ENCODE results near the gene PNPLA4. TPM values are rescaled to one million over a fixed set of nuclear protein-coding genes. Genes with fewer than 3 reads are reported as not detected.

PNPLA4 gene
- total RNA-seq, 1 donor from 2014 or later = 40.0 TPM

GRCh38 chrX:7872042-7872441 lies 55.2 kb downstream of the PNPLA4 start:
- TF ChIP-seq EZH2phosphoT487 (IDR thresholded peaks at IDR 0.05) = no peak
- TF ChIP-seq EZH2 (IDR thresholded peaks at IDR 0.05) = no peak
- TF ChIP-seq CTCF (IDR thresholded peaks at IDR 0.05) = no peak
- H3K36me3 Mint-ChIP-seq = no peaks in the 10 kb centered on the region
- peaks cover 8% of the 10 kb centered on the region for H3K4me1 Mint-ChIP-seq
- H3K4me3 Mint-ChIP-seq = no peak overlapping the region
- Histone ChIP-seq H3K36me3 (no peaks in the 10 kb centered on the region), H3K27me3 (no peaks in the 10 kb centered on the region), H3K79me2 (ENCODE audit: low read depth) (no peaks in the 10 kb centered on the region), H2AFZ (replicated peaks) (no peak overlapping the region), H3K9ac (no peak overlapping the region), H3K9me3 (ENCODE audit: low read depth) (peaks cover 6% of the 10 kb centered on the region), H3K4me3 (no peak overlapping the region), H3K4me2 (no peak overlapping the region), H4K20me1 (ENCODE audit: low read depth) (no peaks in the 10 kb centered on the region), H3K4me1 (no peaks in the 10 kb centered on the region), H3K27ac (no peak overlapping the region), H3F3A (ENCODE audit: low read depth) (no peaks in the 10 kb centered on the region)
- peaks cover 3% of the 10 kb centered on the region for H3K9me3 Mint-ChIP-seq
- H3K27ac Mint-ChIP-seq = no peak overlapping the region
- H3K27me3 Mint-ChIP-seq (ENCODE audit: insufficient read depth, low read depth) = peaks cover 2% of the 10 kb centered on the region
- no peak for DNase-seq (ENCODE audit: low spot score)

GRCh38 chrX:7852166-7852565 lies 75.0 kb downstream of the PNPLA4 start:
- Histone ChIP-seq H3K9ac (no peak overlapping the region), H3K4me1 (no peaks in the 10 kb centered on the region), H3K27ac (no peak overlapping the region), H2AFZ (replicated peaks) (no peak overlapping the region), H3K79me2 (ENCODE audit: low read depth) (no peaks in the 10 kb centered on the region), H3K9me3 (ENCODE audit: low read depth) (no peaks in the 10 kb centered on the region), H3K4me2 (no peak overlapping the region), H3F3A (ENCODE audit: low read depth) (no peaks in the 10 kb centered on the region), H3K4me3 (no peak overlapping the region), H3K27me3 (no peaks in the 10 kb centered on the region), H3K36me3 (no peaks in the 10 kb centered on the region), H4K20me1 (ENCODE audit: low read depth) (no peaks in the 10 kb centered on the region)
- TF ChIP-seq EZH2 (IDR thresholded peaks at IDR 0.05) (no peak), CTCF (IDR thresholded peaks at IDR 0.05) (peak; percentile 33), EZH2phosphoT487 (IDR thresholded peaks at IDR 0.05) (no peak)
- no peak overlapping the region for H3K4me3 Mint-ChIP-seq
- H3K4me1 Mint-ChIP-seq = no peaks in the 10 kb centered on the region
- peaks cover 4% of the 10 kb centered on the region for H3K27me3 Mint-ChIP-seq (ENCODE audit: insufficient read depth, low read depth)
- no peak overlapping the region for H3K27ac Mint-ChIP-seq
- no peaks in the 10 kb centered on the region for H3K9me3 Mint-ChIP-seq
- H3K36me3 Mint-ChIP-seq = no peaks in the 10 kb centered on the region
- DNase-seq (ENCODE audit: low spot score) = peak; percentile 20

Small RNA genes lying within 50 kb of the gene (small RNA-seq; reads per million reads assigned to genes)
- not detected for gene AC005296.1

Other genes starting within 250 kb of the PNPLA4 start
- gene VCX, start 84.2 kb downstream of the PNPLA4 start, total RNA-seq (ENCODE audit: low replicate concordance) = not detected in 2 replicates
- gene VCX2, start 243.9 kb upstream of the PNPLA4 start, total RNA-seq (ENCODE audit: low replicate concordance) = not detected in 2 replicates

All from neural progenitor cell (in vitro differentiated cells).